ENCODE data around the gene INO80B. TPM values are rescaled to one million over a fixed set of nuclear protein-coding genes. Genes with fewer than 3 reads are reported as not detected.

INO80B gene
- polyA plus RNA-seq, 2 of the 4 experiments (the other 2 are of a cell fraction): 19.9 to 74.6 TPM

DNA sequence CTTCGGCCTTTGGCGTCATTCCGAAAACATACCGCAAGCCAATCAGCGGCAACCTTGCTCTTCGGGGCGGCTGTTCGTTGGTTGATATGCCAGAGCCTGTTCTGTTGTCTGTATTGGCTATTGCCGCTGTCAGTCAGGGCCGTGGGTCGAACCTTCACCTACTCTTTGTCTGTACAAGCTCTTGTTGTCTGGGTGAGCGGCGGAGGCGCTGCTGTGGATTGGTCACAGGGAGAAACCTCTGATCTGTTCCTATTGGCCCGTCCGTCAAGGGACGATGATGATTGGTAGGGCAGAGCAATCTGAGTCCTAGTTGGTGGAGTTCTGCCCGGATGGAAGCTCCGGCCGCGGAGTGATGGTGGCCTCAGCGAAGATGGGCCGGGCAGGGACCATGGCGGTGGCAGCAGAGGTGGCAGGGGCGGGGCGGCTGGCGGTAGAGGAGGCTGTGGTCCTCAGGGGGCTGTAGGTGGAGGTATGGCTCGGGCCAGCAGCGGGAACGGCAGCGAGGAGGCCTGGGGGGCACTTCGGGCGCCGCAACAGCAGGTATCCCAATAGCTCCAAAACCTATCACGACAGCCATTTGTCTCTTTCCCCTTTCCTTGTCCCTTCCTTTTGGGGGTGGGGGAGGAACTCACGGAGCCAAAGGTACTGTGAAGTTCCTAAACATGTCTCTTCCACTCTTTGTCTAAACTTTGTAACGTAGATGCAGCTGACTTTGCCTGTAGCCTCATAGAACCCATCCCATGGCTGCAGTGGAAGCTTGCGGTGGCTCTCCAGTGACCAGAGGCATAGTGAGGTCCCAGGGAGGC is 3.4 kb downstream of the INO80B start, which contains the start of gene WBP1 (continued):
- no peak for TF ChIP-seq ZSCAN20 (CRISPR knock-in tag; IDR thresholded peaks at IDR 0.05)
- TF ChIP-seq HOXB13 (CRISPR knock-in tag; IDR thresholded peaks at IDR 0.05; ENCODE audit: low read depth): peak; percentile 76; the same call in 1 of the 2 replicates
- no peak for TF ChIP-seq MAZ (IDR thresholded peaks at IDR 0.05; ENCODE audit: borderline replicate concordance, low read depth, low read length)
- no peak for TF ChIP-seq FOSL2 (IDR thresholded peaks at IDR 0.05)
- TF ChIP-seq FOSL2 (CRISPR knock-in tag; IDR thresholded peaks at IDR 0.05): no peak
- TF ChIP-seq PHF8 (IDR thresholded peaks at IDR 0.05; ENCODE audit: borderline replicate concordance, low read depth): peak; percentile 57; the same call in 1 of the 2 replicates
- no peak for TF ChIP-seq BHLHE40 (IDR thresholded peaks at IDR 0.05; ENCODE audit: low read depth, low read length)
- peak; percentile 88 for TF ChIP-seq FOXS1 (CRISPR knock-in tag; IDR thresholded peaks at IDR 0.05)
- TF ChIP-seq RCOR1 (IDR thresholded peaks at IDR 0.05; ENCODE audit: low read depth, low read length): no peak
- TF ChIP-seq MAFK (IDR thresholded peaks at IDR 0.05; ENCODE audit: partially characterized antibody): no peak
- TF ChIP-seq CHD4 (IDR thresholded peaks at IDR 0.05; ENCODE audit: borderline replicate concordance): no peak
- peak; percentile 94 for TF ChIP-seq TP53 (CRISPR knock-in tag; IDR thresholded peaks at IDR 0.05)
- TF ChIP-seq REST (IDR thresholded peaks at IDR 0.05): no peak
- no peak for TF ChIP-seq ZFP36 (IDR thresholded peaks at IDR 0.05; ENCODE audit: borderline replicate concordance, partially characterized antibody)
- TF ChIP-seq CBX2 (IDR thresholded peaks at IDR 0.05; ENCODE audit: borderline replicate concordance, low read depth): no peak
- no peak for TF ChIP-seq EP300 (IDR thresholded peaks at IDR 0.05)
- TF ChIP-seq NFE2L2 (conservative IDR thresholded peaks at IDR 0.05; ENCODE audit: low read length): no peak
- TF ChIP-seq SMC3 (IDR thresholded peaks at IDR 0.05): no peak
- TF ChIP-seq, protein P1, sequence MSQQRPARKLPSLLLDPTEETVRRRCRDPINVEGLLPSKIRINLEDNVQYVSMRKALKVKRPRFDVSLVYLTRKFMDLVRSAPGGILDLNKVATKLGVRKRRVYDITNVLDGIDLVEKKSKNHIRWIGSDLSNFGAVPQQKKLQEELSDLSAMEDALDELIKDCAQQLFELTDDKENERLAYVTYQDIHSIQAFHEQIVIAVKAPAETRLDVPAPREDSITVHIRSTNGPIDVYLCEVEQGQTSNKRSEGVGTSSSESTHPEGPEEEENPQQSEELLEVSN (IDR thresholded peaks at IDR 0.05; ENCODE audit: borderline replicate concordance, low read depth): peak; percentile 7; the same call in 1 of the 2 replicates
- TF ChIP-seq ZC3H11A (IDR thresholded peaks at IDR 0.05): no peak
- no peak for TF ChIP-seq POLR2AphosphoS2 (conservative IDR thresholded peaks at IDR 0.05; ENCODE audit: low read length)
- no peak for TF ChIP-seq RARB (CRISPR knock-in tag; IDR thresholded peaks at IDR 0.05)
- TF ChIP-seq CHD2 (IDR thresholded peaks at IDR 0.05; ENCODE audit: low read length, partially characterized antibody): peak; percentile 16
- no peak for TF ChIP-seq RAD21 (conservative IDR thresholded peaks at IDR 0.05 in 1 of 2, IDR thresholded peaks at IDR 0.05 in 1 of 2)
- no peak for TF ChIP-seq CEBPB (IDR thresholded peaks at IDR 0.05)
- 0 out of 2 replicates have a peak, but pooled peaks have one; percentile 71 for TF ChIP-seq EHF (CRISPR knock-in tag; IDR thresholded peaks at IDR 0.05)
- no peak for TF ChIP-seq USF2 (IDR thresholded peaks at IDR 0.05)
- TF ChIP-seq, protein P2, sequence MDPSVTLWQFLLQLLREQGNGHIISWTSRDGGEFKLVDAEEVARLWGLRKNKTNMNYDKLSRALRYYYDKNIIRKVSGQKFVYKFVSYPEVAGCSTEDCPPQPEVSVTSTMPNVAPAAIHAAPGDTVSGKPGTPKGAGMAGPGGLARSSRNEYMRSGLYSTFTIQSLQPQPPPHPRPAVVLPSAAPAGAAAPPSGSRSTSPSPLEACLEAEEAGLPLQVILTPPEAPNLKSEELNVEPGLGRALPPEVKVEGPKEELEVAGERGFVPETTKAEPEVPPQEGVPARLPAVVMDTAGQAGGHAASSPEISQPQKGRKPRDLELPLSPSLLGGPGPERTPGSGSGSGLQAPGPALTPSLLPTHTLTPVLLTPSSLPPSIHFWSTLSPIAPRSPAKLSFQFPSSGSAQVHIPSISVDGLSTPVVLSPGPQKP (IDR thresholded peaks at IDR 0.05; ENCODE audit: low read depth, low read length): no peak
- TF ChIP-seq HOXA7 (CRISPR knock-in tag; IDR thresholded peaks at IDR 0.05): peak; percentile 48; the same call in 1 of the 2 replicates
- TF ChIP-seq KDM1A (IDR thresholded peaks at IDR 0.05; ENCODE audit: low read depth): no peak
- TF ChIP-seq TFCP2L1 (CRISPR knock-in tag; IDR thresholded peaks at IDR 0.05): no peak; the same call in 1 of the 2 replicates
- no peak for TF ChIP-seq ESRRA (IDR thresholded peaks at IDR 0.05; ENCODE audit: borderline replicate concordance, low read length)
- TF ChIP-seq KDM5A (IDR thresholded peaks at IDR 0.05): peak; percentile 90
- TF ChIP-seq HEYL (CRISPR knock-in tag; IDR thresholded peaks at IDR 0.05): no peak
- TF ChIP-seq POLR2A (IDR thresholded peaks at IDR 0.05; ENCODE audit: low read length): peak; percentile 49
- TF ChIP-seq, protein P3, sequence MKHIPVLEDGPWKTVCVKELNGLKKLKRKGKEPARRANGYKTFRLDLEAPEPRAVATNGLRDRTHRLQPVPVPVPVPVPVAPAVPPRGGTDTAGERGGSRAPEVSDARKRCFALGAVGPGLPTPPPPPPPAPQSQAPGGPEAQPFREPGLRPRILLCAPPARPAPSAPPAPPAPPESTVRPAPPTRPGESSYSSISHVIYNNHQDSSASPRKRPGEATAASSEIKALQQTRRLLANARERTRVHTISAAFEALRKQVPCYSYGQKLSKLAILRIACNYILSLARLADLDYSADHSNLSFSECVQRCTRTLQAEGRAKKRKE (CRISPR knock-in tag; IDR thresholded peaks at IDR 0.05; ENCODE audit: low read depth): peak; percentile 85
- no peak for TF ChIP-seq SREBF2 (IDR thresholded peaks at IDR 0.05)
